EH (cell line): ENCODE measurements around the gene PDK3.

Experiments used
- DNase-seq: peaks from one replicate; pipeline ENCODE4 v3.0.0-alpha.2; 2015; ENCODE audit warnings: low read depth

The PDK3 gene

GRCh38 chrX:24464836-24465531 is at the start of gene PDK3:
Gene PDK3, plus strand, starts transcription at chrX:24465286. Its CDS starts 170 bp downstream, at chrX:24465456.
- peak; percentile 80 for DNase-seq

DNA sequence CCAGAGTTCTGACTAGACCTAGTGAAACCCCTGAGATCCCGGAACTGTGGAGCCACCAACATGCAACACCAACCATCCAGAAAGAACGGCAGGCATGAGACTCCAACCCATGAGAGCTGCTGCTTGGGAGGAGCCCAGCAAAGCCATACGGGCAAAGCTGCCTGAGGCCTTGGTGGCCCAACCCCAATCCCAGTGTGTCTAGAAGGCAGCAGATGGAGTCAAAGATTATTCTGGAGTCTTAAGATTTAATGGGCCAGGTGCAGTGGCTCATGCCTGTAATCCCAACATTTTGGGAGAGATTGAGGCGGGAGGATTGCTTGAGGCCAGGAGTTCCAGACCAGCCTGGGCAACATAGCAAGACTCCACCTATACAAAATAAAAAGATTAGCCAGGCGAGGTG is 49.2 kb upstream of the PDK3 start:
- no peak for DNase-seq

DNA sequence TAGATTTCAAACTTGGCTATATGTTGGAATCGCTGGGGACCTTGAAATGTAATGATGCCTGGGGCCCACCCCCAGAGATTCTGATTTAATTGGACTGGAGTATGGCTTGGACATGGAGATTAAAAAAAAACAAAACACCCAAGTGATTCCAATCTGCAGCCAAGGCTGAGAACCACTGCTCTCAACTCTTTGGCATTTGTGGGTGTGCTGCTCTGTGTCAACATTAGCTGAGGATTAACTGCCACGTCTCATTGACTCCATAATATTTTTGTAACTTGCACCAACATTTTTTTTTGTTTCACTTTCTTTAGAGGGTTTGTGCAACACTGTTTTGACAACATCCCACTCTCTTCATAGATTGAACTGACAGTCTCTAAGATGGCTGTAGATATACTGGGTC is 41.1 kb upstream of the PDK3 start:
- DNase-seq: peak; percentile 30

DNA sequence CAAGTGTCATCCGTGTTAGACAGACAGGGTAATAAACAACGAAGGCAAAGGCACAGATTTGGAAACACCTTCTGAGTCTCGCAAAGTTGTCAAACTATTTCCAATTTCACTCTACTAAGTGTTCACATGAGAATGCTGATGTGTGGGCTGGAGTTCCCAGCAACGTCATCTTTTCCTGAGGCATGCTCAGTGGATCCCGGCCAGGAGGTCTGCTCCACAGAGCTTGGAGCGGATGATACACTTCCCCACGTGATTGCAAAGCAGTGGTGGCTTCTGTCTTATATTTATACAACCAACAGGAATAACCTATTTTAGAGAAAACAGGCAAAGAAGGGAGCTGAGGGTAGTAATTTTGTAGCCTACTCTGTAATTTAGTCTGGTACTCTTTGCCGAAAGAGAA is 40.1 kb upstream of the PDK3 start:
- peak; percentile 44 for DNase-seq

- DNase-seq: no peak
Measured at GRCh38 chrX:24425806-24426205, 39.3 kb upstream of the PDK3 start.

DNA sequence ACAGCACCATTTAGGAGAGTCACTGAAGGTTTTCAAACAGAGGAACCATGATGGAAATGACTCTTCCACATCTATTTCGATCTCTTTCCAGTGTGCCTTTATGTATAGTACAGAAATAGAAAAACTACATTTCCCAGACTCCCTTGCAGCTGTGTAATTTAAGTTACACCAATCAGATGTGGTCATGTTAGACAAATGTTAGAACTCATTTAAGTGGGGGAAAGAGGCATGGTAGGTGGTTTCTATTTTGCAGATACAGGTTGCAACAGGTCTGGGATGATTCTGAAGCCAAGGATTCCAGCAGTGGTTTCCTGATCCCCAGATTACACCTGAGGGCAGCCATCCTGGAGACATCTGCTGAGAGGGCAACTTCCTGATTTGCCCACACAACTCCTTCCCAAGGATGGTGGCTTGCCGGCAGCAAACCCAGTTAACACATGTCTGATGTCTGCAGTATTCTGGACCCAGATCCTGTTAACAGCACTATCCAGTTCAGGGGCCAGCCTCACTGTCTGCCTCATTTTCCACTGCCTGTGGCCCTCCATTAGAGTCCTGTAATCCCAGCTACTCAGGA is 38.7 kb upstream of the PDK3 start:
- DNase-seq: peak; percentile 13

DNA sequence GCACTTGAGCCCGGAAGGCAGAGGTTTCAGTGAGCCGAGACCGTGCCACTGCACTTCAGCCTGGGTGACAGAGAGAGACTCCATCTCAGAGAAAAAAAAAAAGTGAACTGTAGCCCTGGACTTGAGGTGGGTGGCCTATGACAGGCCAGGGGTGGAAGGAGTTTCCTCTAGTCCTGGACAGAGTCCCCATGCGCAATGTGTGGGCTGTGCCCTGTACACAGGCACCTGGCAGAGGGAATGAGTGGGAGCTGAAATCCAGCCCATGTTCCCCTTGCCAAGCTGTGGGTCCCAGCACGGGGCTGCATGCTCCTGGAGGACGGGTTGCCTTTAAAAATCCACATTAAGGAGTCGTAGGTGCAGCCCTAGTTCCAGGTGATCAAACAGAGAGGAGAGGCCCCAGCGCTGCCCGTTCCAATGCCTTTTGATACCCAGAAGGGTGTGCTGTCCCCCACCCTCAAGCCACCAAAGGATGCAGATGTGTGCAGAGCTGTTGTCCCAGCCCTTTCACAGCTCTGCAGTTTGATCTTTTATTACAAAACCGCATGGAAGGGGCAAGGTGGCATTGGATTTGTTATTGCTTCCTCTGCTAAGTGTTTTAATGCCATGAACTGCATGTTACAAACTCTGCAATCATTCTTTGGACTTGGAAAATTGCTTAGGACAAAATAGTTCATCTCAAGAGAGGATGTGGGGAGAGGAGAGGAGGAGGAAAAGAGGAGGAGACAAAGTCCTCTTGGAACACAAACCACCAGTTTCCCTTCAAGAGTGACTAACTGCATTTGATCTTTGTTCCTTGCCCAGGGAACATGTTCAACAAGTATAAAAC is 38.0 kb upstream of the PDK3 start:
- DNase-seq: no peak

- DNase-seq: no peak
Measured at GRCh38 chrX:24427747-24428019, 37.4 kb upstream of the PDK3 start.

GRCh38 chrX:24428516-24428915 is 36.6 kb upstream of the PDK3 start:
- DNase-seq: no peak

DNA sequence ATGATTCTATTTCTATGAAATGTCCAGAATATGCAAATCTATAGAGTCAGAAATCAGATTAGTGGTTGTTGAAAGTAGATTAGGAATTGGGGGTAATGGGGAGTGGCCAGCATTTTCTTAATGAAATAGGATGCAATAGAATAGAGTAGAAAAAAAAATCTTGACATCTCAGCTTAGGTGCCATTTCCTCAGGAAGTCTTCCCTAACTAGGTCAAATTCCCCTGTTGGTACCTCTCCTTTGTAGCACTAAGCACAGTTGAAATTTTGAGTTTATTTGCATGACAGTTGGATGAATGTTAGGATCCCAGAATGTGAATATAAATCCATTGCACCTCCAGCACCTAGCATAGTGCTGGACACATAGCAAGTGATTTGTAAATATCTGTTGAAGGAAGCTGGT is 30.0 kb upstream of the PDK3 start:
- DNase-seq: no peak

GRCh38 chrX:24443918-24444317 is 21.2 kb upstream of the PDK3 start:
- DNase-seq: no peak

DNA sequence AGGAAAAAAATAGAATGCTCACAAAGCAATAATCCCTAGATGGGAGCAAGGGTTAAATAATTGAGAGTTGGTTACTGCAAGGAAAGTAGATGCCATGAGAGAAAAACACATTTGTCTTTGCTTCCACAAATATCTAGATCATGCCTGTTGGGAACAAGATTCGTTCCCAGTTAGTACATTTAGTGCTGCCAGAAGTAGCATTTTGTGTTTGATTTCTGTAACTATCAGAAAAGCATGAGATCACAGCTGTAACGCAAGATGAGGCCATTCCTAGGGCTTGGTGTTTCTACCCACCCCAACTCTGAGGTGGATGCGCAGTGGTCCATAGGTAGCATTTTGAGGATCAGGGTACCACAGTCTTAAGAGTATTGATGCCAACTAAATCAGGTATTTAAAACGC is 20.4 kb upstream of the PDK3 start:
- DNase-seq: no peak

GRCh38 chrX:24448762-24449250 is 16.3 kb upstream of the PDK3 start:
- DNase-seq: no peak

- DNase-seq: no peak
Measured at GRCh38 chrX:24463077-24463476, 2.0 kb upstream of the PDK3 start.

- no peak for DNase-seq
Measured at GRCh38 chrX:24464498-24464835, 619 bp upstream of the PDK3 start.

DNA sequence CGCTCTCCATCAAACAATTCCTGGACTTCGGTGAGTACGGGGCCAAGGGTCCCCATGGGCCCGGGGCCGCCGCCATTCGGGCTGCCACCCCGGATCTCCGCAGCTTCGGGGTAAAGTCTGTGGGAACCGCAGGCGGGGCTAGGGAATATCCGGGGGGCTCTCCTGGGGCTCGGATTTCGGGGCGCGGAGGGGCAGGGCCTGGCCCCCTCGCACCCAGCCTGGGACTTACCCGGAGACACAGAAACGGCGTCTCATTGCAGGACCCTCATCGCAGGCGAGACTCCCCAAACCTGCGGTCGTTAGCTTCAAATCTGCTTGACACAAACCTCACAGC is 413 bp downstream of the PDK3 start:
- DNase-seq: no peak

DNA sequence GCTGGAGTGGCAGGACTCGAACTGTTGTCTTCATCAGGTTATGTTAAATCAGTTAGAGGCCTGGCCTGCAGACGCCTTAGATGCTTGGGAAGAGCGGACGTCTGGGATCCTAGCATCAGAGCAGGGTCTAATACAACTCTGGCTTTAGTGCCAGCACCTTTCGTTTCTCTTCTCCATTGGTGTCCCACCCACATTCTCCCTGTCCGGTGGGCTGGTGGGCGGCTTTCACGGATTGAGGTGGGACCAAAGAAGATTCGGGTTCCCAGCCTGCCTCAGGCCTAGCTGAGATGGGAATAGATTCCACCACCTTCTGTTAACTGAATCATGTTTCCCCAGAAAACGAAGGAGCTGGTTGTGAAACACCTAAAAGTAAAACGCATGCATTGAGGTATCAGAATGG is 939 bp downstream of the PDK3 start:
- no peak for DNase-seq

- DNase-seq: no peak
Measured at GRCh38 chrX:24468245-24468644, 3.2 kb downstream of the PDK3 start.

- no peak for DNase-seq
Measured at GRCh38 chrX:24471808-24472207, 6.7 kb downstream of the PDK3 start.

GRCh38 chrX:24475480-24475879 is 10.4 kb downstream of the PDK3 start:
- no peak for DNase-seq

DNA sequence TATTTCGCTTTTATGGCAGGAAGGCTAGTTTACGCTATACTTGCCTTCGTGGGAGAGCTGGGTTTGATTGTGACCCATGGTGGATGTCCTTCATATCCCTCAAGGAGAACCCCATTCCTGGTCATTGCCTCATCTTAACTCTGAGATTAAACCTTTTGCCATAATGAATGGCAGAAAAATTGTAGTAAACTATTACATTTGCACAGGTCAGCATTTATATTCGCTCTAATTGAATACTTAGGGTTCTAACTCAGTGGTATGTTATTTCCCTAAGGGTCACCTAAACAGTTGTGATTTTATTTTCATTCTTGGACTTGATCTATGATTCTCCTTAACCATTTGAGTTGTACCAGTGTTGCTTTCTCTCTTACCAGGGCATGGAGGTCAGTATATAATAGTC is 13.4 kb downstream of the PDK3 start:
- DNase-seq: no peak

- no peak for DNase-seq
Measured at GRCh38 chrX:24479924-24480323, 14.8 kb downstream of the PDK3 start.

- DNase-seq: no peak
Measured at GRCh38 chrX:24480400-24480865, 15.3 kb downstream of the PDK3 start.
